Upper lobe of left lung (tissue), 6 donors: Measurements from ENCODE around the gene PGPEP1. TPM values are rescaled to one million over a fixed set of nuclear protein-coding genes. Genes with fewer than 3 reads are reported as not detected.

Source experiments
- ATAC-seq, 2 donors: fragments of 200-7000 bp; cut with Tn5 transposase; one replicate each; pipeline ENCODE4 v1.9.1; 2022; ENCODE audit warnings: mild to moderate bottlenecking in 2 of 2, moderate library complexity in 2 of 2; ENCODE audit not compliant: low FRiP score in 2 of 2
- DNase-seq, 2 donors: peaks; one replicate each; pipeline ENCODE4 v3.0.0-alpha.2; 2019 to 2020
- H3K27ac ChIP-seq, 4 donors: fragments of 200-600 bp; sonication (generic); one replicate each; pipeline ENCODE4 v1.5.1; 2016 to 2019
- H3K27me3 ChIP-seq, 4 donors: fragments of 200-600 bp; sonication (generic); one replicate each; pipeline ENCODE4 v1.5.1; 2017 to 2019
- H3K36me3 ChIP-seq, 4 donors: fragments of 200-600 bp; sonication (generic); one replicate each; pipeline ENCODE4 v1.5.1; 2016 to 2019
- H3K4me1 ChIP-seq, 4 donors: fragments of 200-600 bp; sonication (generic); one replicate each; pipeline ENCODE4 v1.5.1; 2018 to 2019
- H3K4me3 ChIP-seq, 4 donors: fragments of 200-600 bp; sonication (generic); one replicate each; pipeline ENCODE4 v1.5.1; 2017 to 2019; ENCODE audit warnings: mild to moderate bottlenecking in 2 of 4, moderate library complexity in 1 of 4
- H3K9me3 ChIP-seq, 4 donors: fragments of 200-600 bp; sonication (generic); one replicate each; pipeline ENCODE4 v1.5.1; 2018 to 2019
- EP300 ChIP-seq, 4 donors: sonication (generic); formaldehyde crosslinking; IDR thresholded peaks; one replicate each; pipeline ENCODE4 v1.5.1; 2017; ENCODE audit warnings: antibody characterized with exemption in 4 of 4, control low read depth in 2 of 4
- POLR2A ChIP-seq, 4 donors: fragments of 450-650 bp; IDR thresholded peaks; one replicate each; pipeline ENCODE4 v1.5.1; 2016 to 2017; ENCODE audit warnings: antibody characterized with exemption in 4 of 4, mild to moderate bottlenecking in 2 of 4
- POLR2AphosphoS5 ChIP-seq, 2 donors: sonication (generic); formaldehyde crosslinking; IDR thresholded peaks; one replicate each; pipeline ENCODE4 v1.5.1; 2017; ENCODE audit warnings: antibody characterized with exemption in 2 of 2
- WGBS, 2 donors: methylation state at CpG; one replicate each; pipeline ENCODE4 v1.1.5; 2017 to 2018; 5-methylcytosine and 5-hydroxymethylcytosine counted together
- total RNA-seq, 6 donors: library from RNA; depleted of rRNA in 4 of 6; stranded (reverse); fragments of >200 nt in 4 of 6; gene quantifications; one replicate each; pipeline versions ENCODE4 v1.1.0 to v1.2.1, GENCODE V29; 2016 to 2021
- TF ChIP-seq, protein P1 (sequence below), 6 experiments: fragments of 450-650 bp in 4 of 6; fragments of 200-600 bp in 2 of 6; sonication (generic) in 2 of 6; IDR thresholded peaks; one replicate each; pipeline ENCODE4 v1.5.1; 2016 to 2019; ENCODE audit warnings: antibody characterized with exemption in 6 of 6
- donor health status: DM: no; HTN: no; CAD: no; lungs with moderate emphysema.
- donor health status: DM: no; HTN: yes; CAD: no; lungs with severe emphysema.

Gene PGPEP1
- total RNA-seq, 6 donors from 2014 or later = 15.5 to 42.8 (median 28.1) TPM

GRCh38 chr19:18310118-18310909 lies 30.1 kb upstream of the PGPEP1 start:
- H3K36me3 ChIP-seq = peaks cover 0 to 61% (median 43%) of the 10 kb centered on the region in 4 donors
- ATAC-seq (no peak), DNase-seq (no peak)
- TF ChIP-seq EP300 (IDR thresholded peaks at IDR 0.05) (no peak), POLR2A (IDR thresholded peaks at IDR 0.05) (no peak), POLR2AphosphoS5 (IDR thresholded peaks at IDR 0.05) (no peak)
- TF ChIP-seq, protein P1, sequence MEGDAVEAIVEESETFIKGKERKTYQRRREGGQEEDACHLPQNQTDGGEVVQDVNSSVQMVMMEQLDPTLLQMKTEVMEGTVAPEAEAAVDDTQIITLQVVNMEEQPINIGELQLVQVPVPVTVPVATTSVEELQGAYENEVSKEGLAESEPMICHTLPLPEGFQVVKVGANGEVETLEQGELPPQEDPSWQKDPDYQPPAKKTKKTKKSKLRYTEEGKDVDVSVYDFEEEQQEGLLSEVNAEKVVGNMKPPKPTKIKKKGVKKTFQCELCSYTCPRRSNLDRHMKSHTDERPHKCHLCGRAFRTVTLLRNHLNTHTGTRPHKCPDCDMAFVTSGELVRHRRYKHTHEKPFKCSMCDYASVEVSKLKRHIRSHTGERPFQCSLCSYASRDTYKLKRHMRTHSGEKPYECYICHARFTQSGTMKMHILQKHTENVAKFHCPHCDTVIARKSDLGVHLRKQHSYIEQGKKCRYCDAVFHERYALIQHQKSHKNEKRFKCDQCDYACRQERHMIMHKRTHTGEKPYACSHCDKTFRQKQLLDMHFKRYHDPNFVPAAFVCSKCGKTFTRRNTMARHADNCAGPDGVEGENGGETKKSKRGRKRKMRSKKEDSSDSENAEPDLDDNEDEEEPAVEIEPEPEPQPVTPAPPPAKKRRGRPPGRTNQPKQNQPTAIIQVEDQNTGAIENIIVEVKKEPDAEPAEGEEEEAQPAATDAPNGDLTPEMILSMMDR (IDR thresholded peaks at IDR 0.05) = no peak
- no peaks in the 10 kb centered on the region for H3K9me3 ChIP-seq
- 78 to 90% methylated on average over 18 to 23 of the region's 23 CpGs for WGBS, 2 donors
- peaks cover 8 to 30% (median 21%) of the 10 kb centered on the region in 4 donors for H3K4me1 ChIP-seq
- H3K4me3 ChIP-seq = no peak overlapping the region
- H3K27ac ChIP-seq = peak overlapping the region in 2 of 4 donors; percentile 3 to 16
- H3K27me3 ChIP-seq = no peaks in the 10 kb centered on the region

DNA sequence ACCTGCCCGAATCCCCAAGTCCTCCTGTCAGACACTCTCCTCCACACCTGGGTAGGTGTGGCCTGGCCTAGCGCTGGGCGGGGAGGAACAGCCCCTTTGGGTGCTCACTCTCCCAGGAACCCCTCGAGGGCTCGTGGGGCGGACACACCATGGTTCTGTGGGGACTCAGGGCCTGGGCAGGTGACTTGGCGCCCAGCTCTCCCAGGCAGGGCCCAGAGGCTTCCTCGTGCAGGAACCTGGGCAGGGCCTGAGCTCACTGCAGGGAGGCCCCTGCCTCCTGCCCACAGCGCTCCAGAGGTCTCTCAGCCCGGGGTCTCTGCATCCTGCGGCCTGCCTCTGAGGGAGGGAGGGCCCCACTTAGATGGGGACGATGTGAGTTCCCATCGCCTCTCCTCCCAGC lies 29.4 kb upstream of the PGPEP1 start:
- Histone ChIP-seq H3K27ac (peak overlapping the region in 2 of 4 donors; percentile 3 to 16), H3K9me3 (no peaks in the 10 kb centered on the region), H3K27me3 (no peaks in the 10 kb centered on the region), H3K4me3 (no peak overlapping the region), H3K4me1 (peaks cover 2 to 24% (median 14%) of the 10 kb centered on the region in 4 donors), H3K36me3 (peaks cover 0 to 66% (median 43%) of the 10 kb centered on the region in 4 donors)
- no peak for TF ChIP-seq EP300 (IDR thresholded peaks at IDR 0.05)
- no peak for TF ChIP-seq POLR2AphosphoS5 (IDR thresholded peaks at IDR 0.05)
- TF ChIP-seq POLR2A (IDR thresholded peaks at IDR 0.05) = no peak
- WGBS, 2 donors = 69 to 94% methylated on average over 3 to 9 of the region's 13 CpGs
- DNase-seq = peak in 1 of 2 donors; percentile 56
- ATAC-seq = no peak

- 92 to 93% methylated on average over 4 to 19 of the region's 22 CpGs for WGBS, 2 donors
- Histone ChIP-seq H3K36me3 (peaks cover 0 to 66% (median 43%) of the 10 kb centered on the region in 4 donors), H3K4me3 (no peak overlapping the region), H3K9me3 (no peaks in the 10 kb centered on the region), H3K4me1 (peaks cover 2 to 18% (median 8%) of the 10 kb centered on the region in 4 donors), H3K27me3 (no peaks in the 10 kb centered on the region), H3K27ac (peak overlapping the region in 1 of 4 donors; percentile 4)
- DNase-seq (peak in 1 of 2 donors; percentile 66), ATAC-seq (no peak)
- TF ChIP-seq EP300 (IDR thresholded peaks at IDR 0.05) (no peak), POLR2AphosphoS5 (IDR thresholded peaks at IDR 0.05) (no peak), POLR2A (IDR thresholded peaks at IDR 0.05) (no peak)
- TF ChIP-seq, protein P1 (IDR thresholded peaks at IDR 0.05) = no peak
These were observed 28.8 kb upstream of the PGPEP1 start for GRCh38 chr19:18311502-18312091.

- 97 to 100% methylated on average over 1 to 10 of the region's 11 CpGs for WGBS, 2 donors
- peak overlapping the region in 1 of 4 donors; percentile 4 for H3K27ac ChIP-seq
- no peak for ATAC-seq
These were observed 28.3 kb upstream of the PGPEP1 start for GRCh38 chr19:18312092-18312534.

More at GRCh38 chr19:18312092-18312534, 28.3 kb upstream of the PGPEP1 start:
- Histone ChIP-seq H3K9me3 (no peaks in the 10 kb centered on the region), H3K4me1 (peaks cover 0 to 12% (median 7%) of the 10 kb centered on the region in 4 donors), H3K4me3 (no peak overlapping the region), H3K27me3 (no peaks in the 10 kb centered on the region), H3K36me3 (peaks cover 0 to 66% (median 43%) of the 10 kb centered on the region in 4 donors)
- TF ChIP-seq, protein P1 (IDR thresholded peaks at IDR 0.05) = no peak
- TF ChIP-seq EP300 (IDR thresholded peaks at IDR 0.05) = no peak
- TF ChIP-seq POLR2AphosphoS5 (IDR thresholded peaks at IDR 0.05) = no peak
- peak in 1 of 2 donors; percentile 69 for DNase-seq
